T-helper 2 cell treated with Interferon-gamma antibody and Interleukin-4, amounts not matched to agents 5 μg/mL and 100 μg/mL, for 36 hours (primary cell): ENCODE measurements around the gene HNRNPA0.

Experiments
- DNase-seq: peaks from one replicate; pipeline ENCODE4 v3.0.0; 2021; ENCODE audit warnings: low spot score
- H3K27ac Mint-ChIP-seq: one replicate; pipeline ENCODE4 v1.8.0; 2021; ENCODE audit warnings: mild to moderate bottlenecking, mixed read lengths
- H3K27me3 Mint-ChIP-seq: one replicate; pipeline ENCODE4 v1.8.0; 2021; ENCODE audit warnings: low read depth, mixed read lengths
- H3K36me3 Mint-ChIP-seq: one replicate; pipeline ENCODE4 v1.8.0; 2021; ENCODE audit warnings: low read depth, mixed read lengths
- H3K4me1 Mint-ChIP-seq: one replicate; pipeline ENCODE4 v1.8.0; 2021; ENCODE audit warnings: low read depth, mixed read lengths
- H3K4me3 Mint-ChIP-seq: one replicate; pipeline ENCODE4 v1.8.0; 2022; ENCODE audit warnings: mild to moderate bottlenecking, moderate library complexity, mixed read lengths
- H3K9me3 Mint-ChIP-seq: one replicate; pipeline ENCODE4 v1.8.0; 2021; ENCODE audit warnings: mixed read lengths

HNRNPA0 gene

GRCh38 chr5:137724251-137724650 lies 29.9 kb downstream of the HNRNPA0 start:
- no peaks in the 10 kb centered on the region for H3K27me3 Mint-ChIP-seq
- no peaks in the 10 kb centered on the region for H3K9me3 Mint-ChIP-seq
- no peak overlapping the region for H3K4me3 Mint-ChIP-seq
- no peak for DNase-seq
- no peaks in the 10 kb centered on the region for H3K36me3 Mint-ChIP-seq
- H3K27ac Mint-ChIP-seq, result no peak overlapping the region
- no peaks in the 10 kb centered on the region for H3K4me1 Mint-ChIP-seq

GRCh38 chr5:137718611-137719010 lies 35.6 kb downstream of the HNRNPA0 start:
- Mint-ChIP-seq H3K27me3 (no peaks in the 10 kb centered on the region), H3K27ac (no peak overlapping the region), H3K9me3 (peaks cover under 1% of the 10 kb centered on the region), H3K4me3 (no peak overlapping the region), H3K36me3 (no peaks in the 10 kb centered on the region), H3K4me1 (no peaks in the 10 kb centered on the region)
- DNase-seq, result no peak

- no peaks in the 10 kb centered on the region for H3K27me3 Mint-ChIP-seq
- no peak for DNase-seq
- H3K4me3 Mint-ChIP-seq, result no peak overlapping the region
- H3K4me1 Mint-ChIP-seq, result no peaks in the 10 kb centered on the region
- H3K9me3 Mint-ChIP-seq, result peaks cover 10% of the 10 kb centered on the region
- no peaks in the 10 kb centered on the region for H3K36me3 Mint-ChIP-seq
- H3K27ac Mint-ChIP-seq, result no peak overlapping the region
These were observed 37.8 kb downstream of the HNRNPA0 start for GRCh38 chr5:137716337-137716736.

- Mint-ChIP-seq H3K4me1 (no peaks in the 10 kb centered on the region), H3K9me3 (peaks cover 10% of the 10 kb centered on the region), H3K36me3 (no peaks in the 10 kb centered on the region), H3K27ac (no peak overlapping the region), H3K27me3 (no peaks in the 10 kb centered on the region), H3K4me3 (no peak overlapping the region)
- DNase-seq, result no peak
These were observed 38.7 kb downstream of the HNRNPA0 start for GRCh38 chr5:137715456-137715855.

- Mint-ChIP-seq H3K36me3 (no peaks in the 10 kb centered on the region), H3K4me1 (no peaks in the 10 kb centered on the region), H3K27me3 (no peaks in the 10 kb centered on the region), H3K9me3 (peaks cover 10% of the 10 kb centered on the region), H3K4me3 (no peak overlapping the region), H3K27ac (no peak overlapping the region)
- no peak for DNase-seq
These were observed 39.2 kb downstream of the HNRNPA0 start for GRCh38 chr5:137714946-137715345.

- Mint-ChIP-seq H3K4me3 (no peak overlapping the region), H3K9me3 (peaks cover 10% of the 10 kb centered on the region), H3K27ac (no peak overlapping the region), H3K4me1 (no peaks in the 10 kb centered on the region), H3K27me3 (no peaks in the 10 kb centered on the region), H3K36me3 (no peaks in the 10 kb centered on the region)
- no peak for DNase-seq
These were observed 39.7 kb downstream of the HNRNPA0 start for GRCh38 chr5:137714494-137714893.

GRCh38 chr5:137712139-137712667 lies 42.0 kb downstream of the HNRNPA0 start:
- Mint-ChIP-seq H3K36me3 (no peaks in the 10 kb centered on the region), H3K27ac (no peak overlapping the region), H3K4me3 (no peak overlapping the region), H3K9me3 (peaks cover 10% of the 10 kb centered on the region), H3K27me3 (no peaks in the 10 kb centered on the region), H3K4me1 (no peaks in the 10 kb centered on the region)
- no peak for DNase-seq

GRCh38 chr5:137710086-137710485 lies 44.1 kb downstream of the HNRNPA0 start:
- H3K4me1 Mint-ChIP-seq, result no peaks in the 10 kb centered on the region
- peaks cover 10% of the 10 kb centered on the region for H3K9me3 Mint-ChIP-seq
- no peak overlapping the region for H3K4me3 Mint-ChIP-seq
- no peaks in the 10 kb centered on the region for H3K27me3 Mint-ChIP-seq
- no peak overlapping the region for H3K27ac Mint-ChIP-seq
- peaks cover 2% of the 10 kb centered on the region for H3K36me3 Mint-ChIP-seq
- DNase-seq, result no peak

- Mint-ChIP-seq H3K27me3 (no peaks in the 10 kb centered on the region), H3K9me3 (peaks cover 10% of the 10 kb centered on the region), H3K4me3 (no peak overlapping the region), H3K27ac (no peak overlapping the region), H3K36me3 (peaks cover 2% of the 10 kb centered on the region), H3K4me1 (no peaks in the 10 kb centered on the region)
- DNase-seq, result no peak
These were observed 45.2 kb downstream of the HNRNPA0 start for GRCh38 chr5:137708796-137709559.

- Mint-ChIP-seq H3K4me3 (no peak overlapping the region), H3K9me3 (peaks cover 4% of the 10 kb centered on the region), H3K36me3 (peaks cover 2% of the 10 kb centered on the region), H3K27ac (no peak overlapping the region), H3K27me3 (no peaks in the 10 kb centered on the region), H3K4me1 (no peaks in the 10 kb centered on the region)
- no peak for DNase-seq
These were observed 46.1 kb downstream of the HNRNPA0 start for GRCh38 chr5:137708062-137708461.

- DNase-seq, result no peak
- no peak overlapping the region for H3K4me3 Mint-ChIP-seq
- peaks cover 4% of the 10 kb centered on the region for H3K36me3 Mint-ChIP-seq
- no peaks in the 10 kb centered on the region for H3K9me3 Mint-ChIP-seq
- H3K27me3 Mint-ChIP-seq, result no peaks in the 10 kb centered on the region
- no peaks in the 10 kb centered on the region for H3K4me1 Mint-ChIP-seq
- no peak overlapping the region for H3K27ac Mint-ChIP-seq
These were observed 47.3 kb downstream of the HNRNPA0 start for GRCh38 chr5:137706841-137707240.

- Mint-ChIP-seq H3K4me3 (no peak overlapping the region), H3K36me3 (peaks cover 4% of the 10 kb centered on the region), H3K9me3 (no peaks in the 10 kb centered on the region), H3K27ac (no peak overlapping the region), H3K27me3 (no peaks in the 10 kb centered on the region), H3K4me1 (no peaks in the 10 kb centered on the region)
- DNase-seq, result no peak
These were observed 49.1 kb downstream of the HNRNPA0 start for GRCh38 chr5:137705106-137705505.

GRCh38 chr5:137703565-137703964 lies 50.6 kb downstream of the HNRNPA0 start:
- Mint-ChIP-seq H3K27ac (no peak overlapping the region), H3K36me3 (peaks cover 4% of the 10 kb centered on the region), H3K9me3 (no peaks in the 10 kb centered on the region), H3K4me3 (no peak overlapping the region), H3K4me1 (no peaks in the 10 kb centered on the region), H3K27me3 (no peaks in the 10 kb centered on the region)
- no peak for DNase-seq

GRCh38 chr5:137700282-137700680 lies 53.9 kb downstream of the HNRNPA0 start:
- no peaks in the 10 kb centered on the region for H3K27me3 Mint-ChIP-seq
- DNase-seq, result no peak
- no peak overlapping the region for H3K27ac Mint-ChIP-seq
- H3K36me3 Mint-ChIP-seq, result peaks cover 8% of the 10 kb centered on the region
- H3K4me3 Mint-ChIP-seq, result no peak overlapping the region
- no peaks in the 10 kb centered on the region for H3K9me3 Mint-ChIP-seq
- H3K4me1 Mint-ChIP-seq, result peaks cover 20% of the 10 kb centered on the region
